AG10803 (cell line): Measurements from ENCODE around the gene RAB40C.

Source experiments
- DNase-seq: peaks from one replicate; pipeline ENCODE4 v3.0.0; 2010; ENCODE audit warnings: low read depth
- H3K4me3 ChIP-seq: 2 replicates; pipeline ENCODE4 v1.5.1; 2011; ENCODE audit warnings: mild to moderate bottlenecking, low read length, control low read depth
- CTCF ChIP-seq: conservative IDR thresholded peaks from 2 replicates; pipeline ENCODE4 v1.5.1; 2011; ENCODE audit warnings: mild to moderate bottlenecking, low read length, control low read depth, inconsistent platforms

The RAB40C gene

GRCh38 chr16:662095-662494, 72.2 kb downstream of the RAB40C start:
- no peak for DNase-seq

DNA sequence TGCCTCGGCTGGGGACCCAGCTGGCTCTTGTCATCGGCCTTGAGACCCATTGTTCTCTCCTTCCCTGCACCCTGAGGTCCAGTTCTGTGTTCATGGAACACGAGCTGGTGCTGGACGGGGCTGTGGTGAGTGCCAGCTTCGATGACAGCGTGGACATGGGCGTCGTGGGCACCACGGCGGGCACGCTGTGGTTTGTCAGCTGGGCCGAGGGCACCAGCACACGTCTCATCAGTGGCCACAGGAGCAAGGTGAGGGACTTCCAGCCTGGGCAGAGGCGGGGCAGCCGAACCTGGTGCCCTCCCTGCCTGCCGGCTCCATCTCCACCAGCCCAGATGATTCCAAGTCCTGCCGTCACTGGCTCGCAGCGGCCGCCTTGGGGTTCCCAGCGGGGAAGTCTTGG, 72.7 kb downstream of the RAB40C start:
- H3K4me3 ChIP-seq, result no peak overlapping the region
- DNase-seq, result no peak
- TF ChIP-seq CTCF, result no peak

More at GRCh38 chr16:662095-662494, 72.2 kb downstream of the RAB40C start:
- TF ChIP-seq CTCF, result no peak
- H3K4me3 ChIP-seq, result no peak overlapping the region

- no peak for DNase-seq
- no peak for TF ChIP-seq CTCF
- H3K4me3 ChIP-seq, result no peak overlapping the region
These were observed 76.7 kb downstream of the RAB40C start for GRCh38 chr16:666572-666971.

DNA sequence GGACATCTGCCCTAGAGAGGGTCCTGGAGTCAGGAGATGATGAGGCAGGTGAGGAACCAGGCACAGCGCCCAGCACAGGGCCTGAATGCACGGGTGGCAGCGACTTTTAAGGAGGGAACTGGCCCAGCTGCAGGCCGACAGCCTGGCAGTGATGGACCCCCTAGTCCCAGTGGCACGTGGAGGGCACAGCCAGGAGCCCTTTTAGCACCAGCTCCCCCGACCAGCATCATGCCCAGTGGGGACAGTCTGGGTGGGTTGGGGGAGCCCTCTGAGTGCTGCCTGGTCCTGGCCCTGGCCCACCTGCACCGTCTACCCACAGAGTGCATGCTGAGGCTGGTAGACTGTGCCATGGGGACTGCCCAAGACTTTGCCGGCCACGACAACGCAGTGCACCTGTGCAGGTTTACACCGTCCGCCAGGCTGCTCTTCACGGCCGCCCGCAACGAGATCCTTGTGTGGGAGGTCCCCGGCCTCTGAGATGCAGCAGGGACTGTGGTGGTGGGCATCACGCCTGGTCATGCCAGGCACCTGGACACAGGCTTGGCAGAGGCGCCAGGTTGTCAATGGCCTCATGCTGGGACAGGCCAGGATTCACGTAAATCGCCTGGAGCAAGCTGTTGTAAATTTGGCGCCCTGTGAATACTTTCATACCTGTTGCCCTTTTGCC, 77.4 kb downstream of the RAB40C start:
- H3K4me3 ChIP-seq, result no peak overlapping the region
- no peak for TF ChIP-seq CTCF
- DNase-seq, result no peak

DNA sequence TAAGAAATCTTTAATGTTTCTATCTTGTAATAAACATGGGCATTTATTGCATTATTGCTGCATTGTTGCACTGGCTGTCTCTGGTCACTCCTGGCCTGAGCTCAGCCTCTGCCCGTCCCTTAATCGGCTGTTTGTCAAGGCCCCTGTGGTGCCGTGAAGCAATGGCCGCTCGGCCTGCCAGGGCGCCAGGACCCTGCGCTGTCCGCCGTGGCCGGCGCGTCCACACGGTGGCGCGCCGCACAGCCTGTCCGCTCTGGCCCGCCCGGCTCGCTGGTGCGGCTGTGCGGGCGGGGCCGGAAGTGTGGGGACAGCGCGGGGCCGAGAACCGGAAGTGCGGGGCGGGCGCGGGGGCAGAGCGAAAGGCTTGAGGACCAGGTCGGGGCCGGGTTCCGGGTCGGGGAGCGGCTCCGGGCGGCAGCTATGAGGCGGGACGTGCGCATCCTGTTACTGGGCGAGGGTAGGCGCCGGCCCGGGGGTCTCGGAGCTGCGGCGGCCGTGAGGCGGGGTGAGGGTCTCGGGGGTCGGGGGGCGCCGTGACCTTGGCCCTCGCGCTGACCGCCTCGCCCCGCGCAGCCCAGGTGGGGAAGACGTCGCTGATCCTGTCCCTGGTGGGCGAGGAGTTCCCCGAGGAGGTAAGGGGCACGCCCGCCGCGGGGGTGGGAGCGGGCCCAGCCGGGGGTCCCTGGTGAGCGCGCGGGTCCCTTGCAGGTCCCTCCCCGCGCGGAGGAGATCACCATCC, 78.1 kb downstream of the RAB40C start, which contains the start of gene RHOT2:
Gene RHOT2, plus strand, starts transcription at position 353 of the 739 bp plus-strand sequence. Its CDS starts 68 bp downstream, at position 421.
- DNase-seq, result peak; percentile 87
- peak; percentile 49 for TF ChIP-seq CTCF
- H3K4me3 ChIP-seq, result peak within 1 kb of the TSS; percentile 74

- H3K4me3 ChIP-seq, result peak overlapping the region; percentile 74
- DNase-seq, result no peak
- TF ChIP-seq CTCF, result no peak
These were observed 78.8 kb downstream of the RAB40C start for GRCh38 chr16:668519-669171.
